ENCODE data around the gene FGGY. TPM values are rescaled to one million over a fixed set of nuclear protein-coding genes. Genes with fewer than 3 reads are reported as not detected.

FGGY gene
- total RNA-seq, 4 donors from 2014 or later: 20.6 to 138 (median 32.8) TPM

DNA sequence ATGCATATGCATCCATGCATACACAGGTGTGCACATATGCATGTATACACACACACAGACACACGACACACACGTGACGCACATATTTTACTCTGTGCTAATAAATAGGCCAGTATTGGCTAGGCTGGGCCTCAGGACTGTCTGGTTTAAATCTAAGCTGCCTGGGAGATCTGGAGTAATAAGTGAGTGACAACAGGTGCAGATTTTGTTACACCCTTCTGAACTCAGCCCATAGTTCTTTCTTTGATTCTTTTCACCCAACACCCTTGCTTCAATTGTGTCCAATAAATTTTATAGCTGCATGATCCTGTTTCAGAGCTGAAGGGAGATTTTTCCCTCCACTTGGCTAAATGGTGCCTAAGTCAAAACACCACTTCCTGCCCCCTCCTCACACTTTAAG, 132.8 kb downstream of the FGGY start:
- intact Hi-C loops (cut with DNase I; ENCODE audit: low total_unique reads): no loop called here
- no peak for TF ChIP-seq POLR2A (IDR thresholded peaks at IDR 0.05)
- TF ChIP-seq, protein P1, sequence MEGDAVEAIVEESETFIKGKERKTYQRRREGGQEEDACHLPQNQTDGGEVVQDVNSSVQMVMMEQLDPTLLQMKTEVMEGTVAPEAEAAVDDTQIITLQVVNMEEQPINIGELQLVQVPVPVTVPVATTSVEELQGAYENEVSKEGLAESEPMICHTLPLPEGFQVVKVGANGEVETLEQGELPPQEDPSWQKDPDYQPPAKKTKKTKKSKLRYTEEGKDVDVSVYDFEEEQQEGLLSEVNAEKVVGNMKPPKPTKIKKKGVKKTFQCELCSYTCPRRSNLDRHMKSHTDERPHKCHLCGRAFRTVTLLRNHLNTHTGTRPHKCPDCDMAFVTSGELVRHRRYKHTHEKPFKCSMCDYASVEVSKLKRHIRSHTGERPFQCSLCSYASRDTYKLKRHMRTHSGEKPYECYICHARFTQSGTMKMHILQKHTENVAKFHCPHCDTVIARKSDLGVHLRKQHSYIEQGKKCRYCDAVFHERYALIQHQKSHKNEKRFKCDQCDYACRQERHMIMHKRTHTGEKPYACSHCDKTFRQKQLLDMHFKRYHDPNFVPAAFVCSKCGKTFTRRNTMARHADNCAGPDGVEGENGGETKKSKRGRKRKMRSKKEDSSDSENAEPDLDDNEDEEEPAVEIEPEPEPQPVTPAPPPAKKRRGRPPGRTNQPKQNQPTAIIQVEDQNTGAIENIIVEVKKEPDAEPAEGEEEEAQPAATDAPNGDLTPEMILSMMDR (IDR thresholded peaks at IDR 0.05): no peak
- Histone ChIP-seq H3K27me3 (no peaks in the 10 kb centered on the region), H3K27ac (no peak overlapping the region), H3K9me3 (no peaks in the 10 kb centered on the region), H3K36me3 (no peaks in the 10 kb centered on the region), H3K4me3 (no peak overlapping the region), H3K4me1 (no peaks in the 10 kb centered on the region)
- no peak for DNase-seq

- no peaks in the 10 kb centered on the region for H3K27me3 ChIP-seq
- no peaks in the 10 kb centered on the region for H3K4me1 ChIP-seq
- no peaks in the 10 kb centered on the region for H3K9me3 ChIP-seq
- TF ChIP-seq, protein P1 (IDR thresholded peaks at IDR 0.05): no peak
- TF ChIP-seq POLR2A (IDR thresholded peaks at IDR 0.05): no peak
- no peak overlapping the region for H3K4me3 ChIP-seq
- no peak overlapping the region for H3K27ac ChIP-seq
- no peaks in the 10 kb centered on the region for H3K36me3 ChIP-seq
- intact Hi-C loops (cut with DNase I; ENCODE audit: low total_unique reads): no loop called here
- no peak for DNase-seq
These were observed 134.8 kb downstream of the FGGY start for GRCh38 chr1:59431566-59432294.

DNA sequence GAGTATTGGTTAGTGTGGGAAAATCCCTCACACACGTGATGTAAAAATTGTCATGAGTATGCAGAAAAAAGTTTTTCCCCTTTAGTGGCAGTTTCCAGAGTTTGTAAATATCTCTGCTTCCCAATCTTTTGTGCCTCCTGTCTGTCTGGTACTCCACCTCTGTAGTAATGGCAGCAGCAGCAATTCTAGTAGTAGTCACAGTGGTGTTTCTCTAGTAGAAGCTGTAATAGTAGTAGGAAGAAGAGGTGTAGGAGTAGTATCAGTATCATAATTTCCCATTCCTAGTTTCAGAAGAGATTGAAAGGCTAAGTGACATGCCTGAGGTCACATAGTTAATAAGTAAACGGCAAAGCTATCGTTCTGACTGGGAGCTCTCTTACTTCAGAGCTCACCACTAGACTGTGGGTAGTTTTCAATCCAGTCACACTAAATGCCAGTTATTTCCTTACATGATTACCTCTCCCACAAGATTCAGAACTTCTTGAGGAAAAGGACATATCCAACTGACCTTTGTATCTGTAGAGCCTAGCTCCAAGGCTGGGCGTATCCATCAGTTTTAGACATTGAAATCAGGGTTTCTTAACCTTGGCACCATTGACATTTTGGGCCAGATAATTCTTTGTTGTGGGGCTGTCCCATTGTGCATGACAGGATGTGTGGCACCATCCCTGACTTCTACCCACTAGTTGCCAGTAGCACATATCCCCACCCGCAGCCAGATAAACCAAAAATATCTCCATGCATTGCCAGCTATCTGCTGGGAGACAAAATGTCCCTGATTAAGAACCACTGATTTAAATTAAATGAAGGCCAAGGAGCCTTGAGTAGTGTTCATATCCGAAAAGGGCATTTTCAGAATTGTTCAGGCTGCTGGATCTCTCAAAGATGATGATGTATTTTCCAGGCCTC, 135.9 kb downstream of the FGGY start:
- Histone ChIP-seq H3K36me3 (no peaks in the 10 kb centered on the region), H3K27ac (no peak overlapping the region), H3K9me3 (no peaks in the 10 kb centered on the region), H3K4me3 (no peak overlapping the region), H3K27me3 (no peaks in the 10 kb centered on the region), H3K4me1 (no peaks in the 10 kb centered on the region)
- TF ChIP-seq POLR2A (IDR thresholded peaks at IDR 0.05): no peak
- DNase-seq: no peak
- intact Hi-C loops (cut with DNase I; ENCODE audit: low total_unique reads): no loop called here

DNA sequence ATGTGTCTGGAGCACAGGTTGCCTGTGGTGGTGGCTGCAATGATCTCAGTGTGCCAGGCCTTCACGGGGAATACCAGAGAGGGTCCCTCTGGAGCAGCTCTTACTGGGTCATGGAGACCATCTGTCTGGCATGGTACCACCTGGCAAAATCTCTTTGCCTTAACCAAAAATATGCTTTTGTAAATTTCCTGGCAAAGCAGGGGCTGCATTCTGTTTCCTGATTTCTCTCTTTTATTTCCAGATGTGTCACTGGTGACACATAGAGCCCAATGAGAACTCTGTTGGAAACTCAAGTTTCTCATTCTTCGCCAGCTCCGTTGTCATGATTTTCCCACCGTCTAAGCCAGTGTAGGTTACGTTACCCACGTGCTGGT, 136.5 kb downstream of the FGGY start:
- no peak overlapping the region for H3K4me3 ChIP-seq
- H3K27ac ChIP-seq: no peak overlapping the region
- H3K36me3 ChIP-seq: no peaks in the 10 kb centered on the region
- H3K4me1 ChIP-seq: no peaks in the 10 kb centered on the region
- no peak for TF ChIP-seq POLR2A (IDR thresholded peaks at IDR 0.05)
- TF ChIP-seq, protein P1 (IDR thresholded peaks at IDR 0.05): no peak
- DNase-seq: no peak
- H3K27me3 ChIP-seq: no peaks in the 10 kb centered on the region
- H3K9me3 ChIP-seq: no peaks in the 10 kb centered on the region
- intact Hi-C loops (cut with DNase I; ENCODE audit: low total_unique reads): no loop called here

- Histone ChIP-seq H3K27ac (no peak overlapping the region), H3K4me3 (no peak overlapping the region), H3K9me3 (no peaks in the 10 kb centered on the region), H3K27me3 (no peaks in the 10 kb centered on the region), H3K4me1 (no peaks in the 10 kb centered on the region), H3K36me3 (no peaks in the 10 kb centered on the region)
- intact Hi-C loops (cut with DNase I; ENCODE audit: low total_unique reads): no loop called here
- no peak for DNase-seq
- no peak for TF ChIP-seq POLR2A (IDR thresholded peaks at IDR 0.05)
- TF ChIP-seq, protein P1 (IDR thresholded peaks at IDR 0.05): no peak
These were observed 137.4 kb downstream of the FGGY start for GRCh38 chr1:59434336-59434735.

All from uterus (tissue), 4 donors.